Endothelial cell of hepatic sinusoid (primary cell): ENCODE data around the gene TBC1D5.
"Not testable (repeated sequence)": the region's sequence is repeated elsewhere in the genome, so short reads cannot be mapped to it uniquely, and the experiment has no call there.

Experiments used
- in situ Hi-C: cut with HindIII; loops from 2 replicates; pipeline ENCODE4 v1.10.0; 2017; ENCODE audit warnings: low sequenced_read_pairs

TBC1D5 gene

GRCh38 chr3:17423786-17424536, 318.5 kb downstream of the TBC1D5 start:
- in situ Hi-C loops: loop anchor here (10.0 to 25.0 kb wide), 2 partner anchors 391 to 812 kb away; partner anchors contain the start of gene DAZL

GRCh38 chr3:17422636-17423035, 319.8 kb downstream of the TBC1D5 start:
- in situ Hi-C loops: loop anchor here (10.0 to 25.0 kb wide), 2 partner anchors 392 to 810 kb away; partner anchors contain the start of gene DAZL

- in situ Hi-C loops: loop anchor here (10.0 to 25.0 kb wide), 2 partner anchors 394 to 808 kb away; partner anchors contain the start of gene DAZL
Observed at GRCh38 chr3:17420668-17421067, 321.8 kb downstream of the TBC1D5 start.

GRCh38 chr3:17412950-17413530, 329.4 kb downstream of the TBC1D5 start:
- in situ Hi-C loops: loop anchor here (25.0 kb wide), 1 partner anchor 801 kb away; the partner anchor contains the start of gene DAZL

- in situ Hi-C loops: loop anchor here (25.0 kb wide), 1 partner anchor 799 kb away; the partner anchor contains the start of gene DAZL
Observed at GRCh38 chr3:17411157-17411877, 331.1 kb downstream of the TBC1D5 start.

GRCh38 chr3:17407576-17407975, 334.9 kb downstream of the TBC1D5 start:
- in situ Hi-C loops: loop anchor here (25.0 kb wide), 1 partner anchor 795 kb away; the partner anchor contains the start of gene DAZL

GRCh38 chr3:17404548-17404947, 337.9 kb downstream of the TBC1D5 start:
- in situ Hi-C loops: loop anchor here (25.0 kb wide), 1 partner anchor 792 kb away; the partner anchor contains the start of gene DAZL

GRCh38 chr3:17402442-17402841, 340.0 kb downstream of the TBC1D5 start:
- in situ Hi-C loops: loop anchor here (25.0 kb wide), 1 partner anchor 790 kb away; the partner anchor contains the start of gene DAZL

- in situ Hi-C loops: loop anchor here (25.0 kb wide), 1 partner anchor 790 kb away; the partner anchor contains the start of gene DAZL
Observed at GRCh38 chr3:17401912-17402311, 340.5 kb downstream of the TBC1D5 start.

GRCh38 chr3:17399586-17399985, 342.8 kb downstream of the TBC1D5 start:
- in situ Hi-C loops: no loop called here

- in situ Hi-C loops: no loop called here
Observed at GRCh38 chr3:17398959-17399551, 343.4 kb downstream of the TBC1D5 start.

- in situ Hi-C loops: no loop called here
Observed at GRCh38 chr3:17396036-17396435, 346.4 kb downstream of the TBC1D5 start.

- in situ Hi-C loops: no loop called here
Observed at GRCh38 chr3:17394541-17395155, 347.8 kb downstream of the TBC1D5 start.

GRCh38 chr3:17392516-17392915, 349.9 kb downstream of the TBC1D5 start:
- in situ Hi-C loops: not testable (repeated sequence)

- in situ Hi-C loops: no loop called here
Observed at GRCh38 chr3:17390785-17391184, 351.6 kb downstream of the TBC1D5 start.

GRCh38 chr3:17387108-17387507, 355.3 kb downstream of the TBC1D5 start:
- in situ Hi-C loops: no loop called here

- in situ Hi-C loops: no loop called here
Observed at GRCh38 chr3:17386432-17386831, 356.0 kb downstream of the TBC1D5 start.

GRCh38 chr3:17384567-17385296, 357.7 kb downstream of the TBC1D5 start:
- in situ Hi-C loops: no loop called here

GRCh38 chr3:17373304-17373703, 369.1 kb downstream of the TBC1D5 start:
- in situ Hi-C loops: no loop called here
